RKO (cell line): Measurements from ENCODE around the gene ADAMTS4.

Source experiments
- DNase-seq: peaks from one replicate; pipeline ENCODE4 v3.0.0-alpha.2; 2016; ENCODE audit warnings: low spot score

Gene ADAMTS4

DNA sequence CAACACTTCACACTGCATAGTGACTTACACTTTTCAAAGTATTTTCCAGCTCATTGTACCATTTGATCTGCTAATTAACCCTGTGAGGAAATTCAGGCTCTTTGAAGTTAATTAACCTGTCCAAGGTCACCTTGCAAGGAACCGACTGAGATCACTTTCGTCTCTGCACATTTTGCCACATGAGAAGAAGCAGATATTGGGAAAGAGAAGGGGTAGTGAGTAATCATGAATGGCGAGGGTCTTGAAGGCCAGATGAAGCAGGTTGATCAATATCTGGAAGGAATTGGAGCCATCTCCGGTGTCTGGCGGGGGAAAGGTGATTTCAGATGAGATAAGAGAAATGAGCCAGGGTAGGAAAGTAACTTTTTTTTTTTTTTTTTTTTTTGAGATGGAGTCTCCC is 21.1 kb upstream of the ADAMTS4 start:
- no peak for DNase-seq

DNA sequence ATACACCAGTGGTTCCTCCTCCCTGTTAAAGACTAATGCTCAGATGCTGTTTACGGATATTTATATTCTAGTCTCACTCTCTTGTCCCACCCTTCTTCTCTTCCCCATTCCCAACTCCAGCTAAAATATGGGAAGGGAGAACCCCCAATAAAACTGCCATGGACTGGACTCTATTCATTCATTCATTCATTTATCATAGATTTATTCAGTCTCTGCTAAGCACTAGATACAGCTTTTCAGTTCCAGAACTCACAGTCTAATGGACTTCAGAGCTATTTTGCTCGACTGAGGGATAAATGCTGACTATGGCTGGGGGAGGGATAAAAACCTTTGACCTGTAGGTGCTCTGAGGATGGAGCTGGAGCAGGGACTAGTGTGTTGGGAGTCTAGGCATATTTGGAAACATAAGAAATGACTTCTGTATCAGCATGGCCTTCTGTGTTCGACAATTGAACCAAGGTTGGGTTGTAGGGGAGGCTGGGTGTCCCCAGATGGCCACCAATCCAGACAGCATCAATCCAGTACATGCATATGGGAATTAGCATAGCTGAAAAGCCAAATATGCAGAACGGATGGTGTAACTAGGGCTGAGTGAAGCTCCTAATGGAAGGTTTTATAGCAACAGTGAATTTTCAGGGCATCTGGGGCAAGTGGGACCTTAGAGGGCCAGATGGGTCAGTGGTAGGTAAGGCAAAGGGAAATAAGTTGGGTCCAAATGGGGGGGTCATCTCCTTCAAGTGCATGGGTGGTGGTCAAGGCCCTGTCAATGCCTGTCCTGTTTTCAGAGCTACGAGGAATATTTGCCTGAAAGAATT is 20.4 kb upstream of the ADAMTS4 start:
- DNase-seq, result no peak

DNA sequence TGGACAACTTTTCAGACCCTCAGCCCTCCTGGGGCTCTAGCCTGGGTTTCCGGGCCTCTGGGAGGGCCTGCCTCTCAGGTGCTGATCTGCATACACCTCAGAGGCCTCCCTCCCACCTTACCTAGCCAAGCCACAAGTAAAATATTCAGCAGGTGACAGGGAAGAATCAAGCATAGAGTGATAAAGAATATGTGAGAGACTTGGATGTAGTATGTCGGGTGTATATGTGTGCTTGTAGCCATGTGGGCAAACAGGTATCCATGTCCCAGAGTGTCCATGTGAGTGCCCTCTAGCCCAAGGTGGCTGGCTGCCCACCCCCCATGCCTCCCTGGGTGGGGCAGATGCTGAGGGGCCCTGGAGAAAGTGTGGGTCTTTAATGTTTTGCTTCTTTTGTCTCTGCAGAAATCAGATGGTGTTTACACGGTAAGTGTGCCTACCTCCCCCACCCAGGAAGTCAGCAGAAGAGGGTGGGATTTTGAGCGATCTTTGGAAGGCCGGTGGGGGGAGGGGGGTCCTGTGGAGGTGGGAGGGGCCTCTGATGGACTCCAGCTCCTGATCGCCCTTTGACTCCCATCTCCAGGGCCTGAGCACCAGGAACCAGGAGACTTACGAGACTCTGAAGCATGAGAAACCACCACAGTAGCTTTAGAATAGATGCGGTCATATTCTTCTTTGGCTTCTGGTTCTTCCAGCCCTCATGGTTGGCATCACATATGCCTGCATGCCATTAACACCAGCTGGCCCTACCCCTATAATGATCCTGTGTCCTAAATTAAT is 19.6 kb upstream of the ADAMTS4 start:
- no peak for DNase-seq

DNA sequence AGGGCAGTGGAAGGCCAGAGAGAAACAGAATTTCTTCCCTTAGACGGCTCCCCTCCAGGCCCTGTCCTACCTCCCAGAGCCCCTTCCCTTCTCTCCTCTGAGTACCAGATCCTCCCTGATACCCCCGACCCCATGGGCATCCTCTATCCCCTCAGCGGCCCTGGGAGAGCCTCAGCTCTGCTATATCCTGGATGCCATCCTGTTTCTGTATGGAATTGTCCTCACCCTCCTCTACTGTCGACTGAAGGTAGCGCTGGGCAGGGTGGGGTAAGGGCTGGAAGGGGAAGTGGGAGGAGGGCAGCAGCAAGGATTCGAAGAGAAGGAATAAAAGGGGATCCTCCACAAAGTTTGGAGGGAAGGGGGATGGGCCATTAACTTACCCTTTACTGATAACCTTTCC is 19.0 kb upstream of the ADAMTS4 start:
- no peak for DNase-seq

DNA sequence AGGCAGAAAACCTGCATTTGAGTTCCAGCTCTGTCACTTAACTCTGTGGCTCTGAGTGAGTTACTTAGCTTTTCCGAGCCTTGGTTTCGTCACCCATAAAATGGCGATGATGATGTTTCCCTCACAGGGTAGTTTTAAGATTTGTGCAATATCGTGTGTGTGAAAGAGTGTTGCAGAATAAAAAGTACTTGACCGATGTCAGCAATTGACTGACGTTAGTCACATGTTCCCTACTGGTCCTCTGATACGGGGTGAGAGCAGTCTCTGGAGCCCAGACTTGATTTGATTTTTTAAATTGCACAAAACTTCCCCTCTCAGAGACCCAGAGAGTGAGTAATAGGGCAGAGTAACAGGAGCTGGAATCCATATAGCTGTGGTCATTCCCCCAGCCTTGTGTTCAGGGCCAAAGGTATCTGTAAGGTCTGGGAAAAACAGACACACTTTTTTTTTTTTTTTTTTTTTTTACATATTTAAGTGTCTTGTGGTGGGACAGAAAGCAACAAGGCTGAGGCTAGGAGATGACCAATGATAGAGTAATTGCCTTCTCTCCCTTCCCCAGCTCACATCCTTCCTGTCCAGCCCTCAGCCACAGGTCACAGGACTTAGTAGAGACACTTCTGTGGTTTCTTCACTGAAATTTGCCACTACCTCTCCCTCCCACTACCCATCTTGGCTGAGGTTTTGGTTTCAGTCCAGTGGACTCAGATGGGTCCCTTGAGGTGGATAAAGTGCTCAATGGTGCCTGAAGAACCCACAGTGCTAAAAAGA is 18.3 kb upstream of the ADAMTS4 start:
- DNase-seq, result no peak

DNA sequence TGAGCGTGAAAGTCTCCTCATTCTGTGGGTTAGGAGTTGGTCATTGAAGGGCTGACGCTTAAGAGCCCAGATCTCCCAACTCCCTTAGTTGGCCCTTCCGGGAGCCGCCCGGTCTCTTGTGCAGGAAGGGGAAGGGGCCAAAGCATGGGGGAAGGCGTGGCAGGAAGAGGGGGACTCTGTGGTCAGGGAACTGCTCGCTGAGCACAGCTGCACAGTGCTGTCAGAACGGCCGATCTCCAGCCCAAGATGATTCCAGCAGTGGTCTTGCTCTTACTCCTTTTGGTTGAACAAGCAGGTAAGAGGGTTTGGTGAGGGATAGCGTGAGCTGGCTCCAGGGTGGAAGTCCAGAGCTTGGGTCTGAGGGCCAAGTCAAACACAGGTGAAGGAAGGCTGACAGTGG is 16.2 kb upstream of the ADAMTS4 start, which contains the start of gene FCER1G:
TSS of gene FCER1G (plus strand) at position 220 of the 400 bp plus-strand sequence. CDS start at position 247, 27 bp downstream.
- DNase-seq, result no peak

DNA sequence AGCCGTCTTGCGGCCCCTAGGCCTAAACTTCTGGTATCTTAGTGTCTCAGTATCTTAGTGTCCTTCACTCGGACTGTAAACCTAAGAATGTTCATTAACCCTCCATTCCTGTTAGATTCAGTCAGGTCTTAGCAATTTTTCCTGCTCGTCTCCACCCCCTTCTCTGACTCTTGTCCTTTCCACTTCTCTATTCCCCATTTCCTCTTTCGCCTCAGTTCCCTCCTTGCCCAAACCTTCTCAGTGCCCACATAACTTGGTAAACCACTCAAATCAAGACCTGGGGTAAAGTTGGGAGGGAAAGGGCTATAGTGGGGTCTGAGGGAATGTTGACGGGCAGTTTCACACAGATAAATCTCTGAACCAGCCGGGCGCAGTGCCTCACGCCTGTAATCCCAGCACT is 15.5 kb upstream of the ADAMTS4 start:
- no peak for DNase-seq

DNA sequence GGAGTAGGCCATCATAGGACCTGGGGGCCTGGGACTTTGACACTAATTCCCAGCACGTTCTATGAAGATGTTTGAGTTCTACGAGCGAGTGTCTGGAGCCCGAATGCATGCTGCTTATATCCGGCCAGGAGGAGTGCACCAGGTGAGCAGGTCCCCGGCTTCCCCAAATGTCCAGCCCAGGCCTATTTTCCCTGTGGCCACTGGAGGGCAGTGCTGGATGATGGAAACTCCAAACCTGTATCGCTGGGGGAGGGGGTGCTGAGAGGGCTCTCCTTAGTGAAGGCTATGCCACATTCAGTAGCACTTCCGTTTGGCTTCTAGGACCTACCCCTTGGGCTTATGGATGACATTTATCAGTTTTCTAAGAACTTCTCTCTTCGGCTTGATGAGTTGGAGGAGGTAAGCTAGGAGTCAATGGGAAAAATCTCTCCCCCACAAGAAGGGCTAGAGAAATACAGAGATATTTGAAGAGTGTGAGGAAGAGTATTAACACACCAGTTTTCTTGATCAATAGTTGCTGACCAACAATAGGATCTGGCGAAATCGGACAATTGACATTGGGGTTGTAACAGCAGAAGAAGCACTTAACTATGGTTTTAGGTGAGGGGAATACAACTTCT is 11.0 kb upstream of the ADAMTS4 start:
- DNase-seq, result peak; percentile 69

DNA sequence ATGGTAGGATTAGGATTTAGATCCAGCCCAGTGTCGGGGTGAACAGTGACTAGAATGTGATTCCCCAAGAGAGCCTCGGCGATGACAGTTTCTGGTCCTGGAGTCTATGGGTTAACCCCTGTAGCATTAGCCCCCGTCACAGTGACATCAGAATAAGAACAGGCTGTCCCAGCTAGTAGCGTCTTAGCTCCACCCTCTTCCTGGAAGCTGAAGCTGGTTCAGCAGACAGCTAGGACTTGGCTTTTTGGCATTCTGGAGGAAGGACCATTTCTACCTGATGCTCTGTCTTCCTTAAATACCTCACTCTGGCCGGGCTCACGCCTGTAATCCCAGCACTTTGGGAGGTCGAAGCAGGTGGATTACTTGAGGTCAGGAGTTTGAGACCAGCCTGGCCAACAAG is 8.3 kb upstream of the ADAMTS4 start:
- DNase-seq, result no peak

DNA sequence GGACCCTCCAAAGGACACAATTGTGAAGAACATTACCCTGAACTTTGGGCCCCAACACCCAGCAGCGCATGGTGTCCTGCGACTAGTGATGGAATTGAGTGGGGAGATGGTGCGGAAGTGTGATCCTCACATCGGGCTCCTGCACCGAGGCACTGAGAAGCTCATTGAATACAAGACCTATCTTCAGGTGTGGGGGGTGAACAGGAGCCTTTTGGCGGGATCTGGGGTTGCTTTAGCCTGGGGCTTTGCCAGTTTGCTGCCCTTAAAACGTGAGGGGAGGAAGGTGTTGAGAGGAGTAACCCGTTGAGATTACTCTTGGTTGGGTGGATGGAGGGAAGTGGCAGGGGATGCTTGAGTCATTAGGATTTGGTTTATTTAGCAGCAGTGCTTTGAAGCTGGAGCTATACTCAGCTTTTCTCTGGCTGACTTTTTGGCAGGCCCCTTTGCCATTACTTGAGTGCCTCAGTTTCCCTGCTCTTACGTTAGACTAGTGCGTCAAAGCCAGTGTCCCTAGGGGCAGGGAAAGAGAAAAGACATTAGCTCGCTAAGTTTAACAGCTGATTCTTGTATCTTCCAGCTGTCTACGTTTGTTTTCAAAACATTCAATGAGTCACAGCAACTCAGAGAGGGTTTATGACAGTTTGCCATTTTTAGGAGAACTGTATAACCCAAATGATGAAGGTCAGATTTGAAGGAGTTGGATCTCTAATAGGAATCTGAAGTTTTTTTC is 7.7 kb upstream of the ADAMTS4 start:
- DNase-seq, result no peak

DNA sequence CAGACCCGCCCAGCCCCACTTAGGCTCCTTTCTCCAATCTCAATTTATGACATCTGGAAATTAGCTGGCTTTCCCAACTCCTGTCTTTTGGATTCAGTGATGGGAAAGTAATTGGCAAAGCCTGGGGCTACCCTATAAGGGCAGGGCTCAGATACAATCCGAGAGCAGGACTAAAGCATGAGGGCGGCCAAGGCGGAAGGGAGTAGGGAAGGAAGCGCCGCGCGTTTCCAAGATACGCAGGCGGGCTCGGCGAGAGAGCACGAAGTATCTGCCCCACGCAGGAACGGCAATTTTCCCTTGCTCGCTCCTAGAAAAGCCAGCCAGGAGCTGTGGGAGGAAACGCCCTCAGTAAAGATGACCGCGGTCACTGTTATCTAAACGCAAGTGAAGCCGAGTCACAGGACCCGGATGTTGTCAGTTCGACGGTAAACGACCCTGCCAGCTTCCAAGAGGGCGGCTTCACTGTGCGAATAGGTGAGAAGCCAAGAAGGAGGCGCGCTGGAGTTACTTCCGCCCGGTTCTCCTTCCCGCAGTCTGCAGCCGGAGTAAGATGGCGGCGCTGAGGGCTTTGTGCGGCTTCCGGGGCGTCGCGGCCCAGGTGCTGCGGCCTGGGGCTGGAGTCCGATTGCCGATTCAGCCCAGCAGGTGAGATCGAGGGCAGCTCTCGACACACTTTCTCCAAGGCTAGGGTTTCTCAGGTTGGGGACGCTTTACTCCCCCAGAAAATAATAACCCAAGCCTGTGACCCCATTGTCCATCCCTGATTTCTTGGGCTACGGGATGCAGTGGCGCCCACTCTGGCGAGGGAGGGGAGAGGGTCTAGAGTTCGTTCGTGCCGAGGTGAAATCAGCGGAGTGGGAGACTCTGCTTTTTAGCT is 3.2 kb upstream of the ADAMTS4 start, which contains the start of gene NDUFS2:
TSS of gene NDUFS2 (plus strand) at position 532 of the 877 bp plus-strand sequence. CDS start at position 551, 19 bp downstream.
- DNase-seq, result peak; percentile 99

DNA sequence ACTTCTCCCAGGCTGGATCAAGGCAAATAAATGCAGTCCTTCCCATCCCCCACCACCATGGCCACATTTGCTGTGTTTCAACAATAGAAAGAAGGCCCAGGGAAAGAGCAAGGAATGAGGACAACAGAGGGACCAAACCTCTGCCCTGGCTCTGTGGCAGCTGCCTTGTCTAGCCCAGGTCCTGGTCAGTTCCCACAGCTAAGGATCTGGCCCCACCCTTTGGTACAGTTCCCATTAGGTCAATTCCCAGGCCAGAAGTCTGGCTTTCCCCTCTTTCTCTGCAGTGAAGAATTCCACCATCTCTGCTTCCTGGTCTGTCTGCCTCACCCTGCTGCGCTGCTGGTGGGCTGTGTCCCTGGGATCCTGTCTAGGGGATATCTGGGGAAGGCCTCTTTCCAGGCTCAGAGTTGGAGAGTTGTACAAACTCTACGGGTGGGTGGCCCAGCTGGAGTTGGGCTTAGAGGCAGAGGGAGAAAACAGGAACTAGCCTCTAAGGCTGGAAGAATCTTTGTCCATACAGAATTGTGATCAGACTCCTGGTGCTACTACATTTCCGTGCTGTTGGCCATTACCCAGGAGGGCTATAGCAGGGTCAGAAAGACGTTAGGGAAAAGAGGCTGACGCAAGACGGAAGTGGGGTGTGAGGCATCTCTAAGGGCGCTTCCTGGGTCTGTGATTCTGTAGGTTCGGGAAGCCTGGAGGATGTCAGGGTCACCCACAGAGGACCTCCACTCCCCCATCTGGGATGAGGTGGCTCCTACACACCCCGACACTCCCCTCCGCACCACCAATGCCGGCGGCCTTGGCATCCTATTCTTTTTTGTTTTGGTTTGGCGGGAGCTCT is 2.4 kb upstream of the ADAMTS4 start:
- no peak for DNase-seq

DNA sequence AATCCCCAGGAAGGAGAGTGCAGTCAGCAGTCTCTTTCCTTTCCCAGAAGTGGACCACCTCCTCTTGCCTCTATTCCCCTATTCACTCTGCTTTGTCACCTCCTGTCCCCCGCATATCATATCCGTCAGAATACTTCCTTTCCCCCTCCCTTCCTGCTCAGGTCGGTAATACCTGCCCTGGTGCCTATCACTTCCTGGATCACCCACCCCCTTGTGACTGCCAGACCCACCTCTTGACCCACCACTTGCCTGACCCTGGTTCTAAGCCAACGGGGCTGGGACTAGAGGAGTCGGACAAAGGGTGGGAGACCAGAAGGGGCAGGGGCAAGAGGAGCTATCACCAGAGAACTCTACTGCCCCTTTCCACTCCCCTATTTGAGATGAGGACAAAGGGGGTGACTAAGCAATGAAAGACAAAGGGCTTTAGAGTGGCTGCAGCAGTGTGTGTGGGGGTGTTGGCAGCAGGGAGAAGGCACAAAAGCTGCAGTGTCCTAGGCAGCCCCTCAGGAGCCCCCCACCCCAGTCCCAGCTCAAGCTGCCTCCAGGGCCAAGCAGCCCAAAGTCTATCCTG is 1.7 kb upstream of the ADAMTS4 start:
- DNase-seq, result no peak

DNA sequence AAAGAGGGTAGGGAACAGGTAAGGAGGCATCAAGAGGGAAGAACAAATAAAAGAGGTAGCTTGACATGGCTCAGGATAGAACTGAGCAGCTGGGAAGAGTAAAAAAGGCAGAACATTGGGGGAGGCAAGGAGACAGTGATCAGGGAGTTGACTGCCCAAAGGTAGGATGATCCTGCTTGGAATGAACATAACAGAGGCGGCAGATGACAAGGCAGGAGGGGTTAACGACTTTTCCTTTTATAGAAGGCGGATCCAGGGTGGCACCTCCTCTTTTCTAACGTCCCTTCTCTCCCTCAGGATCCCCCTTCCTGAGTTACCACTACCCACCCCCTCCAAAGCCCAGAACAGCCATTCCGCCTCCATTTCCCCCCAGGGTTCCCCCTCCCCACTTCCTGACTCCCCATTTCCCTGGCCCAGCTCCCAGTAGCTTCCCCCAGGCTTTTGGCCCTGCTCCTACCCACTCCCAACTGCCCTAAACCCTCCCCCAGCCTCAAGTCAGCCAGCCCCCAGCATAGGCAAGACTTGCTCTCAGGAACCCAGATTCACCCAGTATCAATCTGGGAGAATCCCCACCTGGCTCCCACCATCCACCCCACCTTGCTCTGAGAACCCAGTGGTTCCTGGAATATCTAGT is 769 bp upstream of the ADAMTS4 start:
- no peak for DNase-seq

DNA sequence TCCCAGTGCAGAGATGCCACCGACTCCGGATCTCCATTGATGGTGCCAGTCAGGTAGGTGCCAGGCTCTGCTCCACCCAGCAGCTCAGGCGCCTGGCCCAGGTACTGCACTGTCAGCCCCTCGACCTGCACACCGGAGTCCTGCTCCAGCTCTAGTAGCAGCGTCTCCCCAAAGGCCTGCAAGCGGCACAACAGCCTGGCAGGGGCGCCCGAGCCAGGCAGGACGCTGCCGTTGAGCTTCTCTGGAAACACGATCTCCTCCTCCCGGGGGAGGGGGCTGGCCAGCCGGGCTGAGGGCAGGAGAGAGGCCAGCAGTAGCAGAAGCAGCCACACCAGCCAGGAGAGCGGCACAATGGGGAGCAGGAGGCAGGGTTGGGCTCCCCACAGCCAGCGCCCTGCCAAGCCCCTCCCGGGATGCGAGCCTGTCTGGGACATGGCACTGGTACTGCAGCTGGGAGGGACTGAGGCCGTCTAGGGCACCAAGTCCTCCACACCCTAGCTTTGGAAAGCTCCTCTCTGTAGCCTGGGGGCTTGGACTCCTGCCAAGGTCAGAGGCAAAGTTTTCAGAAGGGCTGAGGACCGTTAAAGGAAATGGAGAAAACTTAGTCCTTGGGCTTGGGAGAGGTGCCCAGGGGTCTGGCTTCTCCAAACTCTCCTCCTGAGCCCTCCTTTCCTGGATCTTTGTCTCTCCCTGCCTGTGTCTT is 509 bp downstream of the ADAMTS4 start:
- no peak for DNase-seq

DNA sequence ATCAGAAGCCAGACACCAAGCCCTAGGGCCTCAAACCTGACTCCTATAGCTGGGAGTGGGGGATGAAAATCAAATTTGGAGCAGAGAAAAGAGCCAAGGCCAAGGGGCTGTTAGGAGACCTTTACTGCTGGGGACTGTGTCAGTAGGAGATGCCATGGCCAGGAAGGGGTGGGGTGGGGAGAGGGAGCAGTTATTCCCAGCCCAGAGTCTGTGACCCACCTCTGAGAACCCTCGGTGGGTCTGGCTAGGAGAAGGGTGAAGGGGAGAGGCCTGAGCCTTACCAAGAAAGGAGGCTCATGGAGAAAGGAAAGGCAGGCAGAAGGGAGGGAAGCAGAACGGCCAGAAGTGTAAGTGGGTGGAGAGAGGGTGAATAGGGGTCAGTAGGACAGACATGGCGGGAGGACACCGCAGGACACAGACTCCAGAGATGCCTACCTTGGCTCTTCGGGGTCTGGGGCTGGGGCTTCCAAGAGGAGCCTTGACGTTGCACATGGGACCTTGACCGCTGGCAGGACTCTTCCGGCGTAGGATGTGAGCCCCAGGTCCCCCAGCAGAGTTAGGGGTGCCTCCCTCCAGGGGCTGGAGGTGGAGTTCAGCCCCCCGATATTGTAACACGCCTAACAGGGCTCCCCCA is 1.2 kb downstream of the ADAMTS4 start:
- no peak for DNase-seq
